Panc1 (cell line): ENCODE measurements around the gene TBCK. TPM values are rescaled to one million over a fixed set of nuclear protein-coding genes. Genes with fewer than 3 reads are reported as not detected.

Source experiments
- ATAC-seq: fragments of 200-7000 bp; cut with Tn5 transposase; 2 replicates; pipeline ENCODE4 v1.9.1; 2020; ENCODE audit warnings: mild to moderate bottlenecking, moderate library complexity
- BruUV-seq: library from RNA; stranded (reverse); fragments of 400-500 nt; replicated peaks from 2 replicates; lab custom pipeline; 2021; lab: Mats Ljungman, UMichigan
- CTCF ChIA-PET: fragments of 300-600 bp; sonication (Branson Sonifier 250); formaldehyde crosslinking; loops from one replicate; lab custom pipeline; 2022; ENCODE audit warnings: antibody characterized with exemption; lab: Charles Lee
- POLR2A ChIA-PET: fragments of 300-600 bp; sonication (Branson Sonifier 250); formaldehyde crosslinking; loops from one replicate; lab custom pipeline; 2022; ENCODE audit warnings: antibody characterized with exemption; lab: Charles Lee
- DNase-seq: peaks from one replicate; pipeline ENCODE4 v3.0.0-alpha.2; 2010; ENCODE audit warnings: low read depth, low spot score
- H3K27ac ChIP-seq: 2 replicates; pipeline ENCODE4 v1.5.1; 2011; ENCODE audit warnings: mild to moderate bottlenecking, low read length, inconsistent platforms
- H3K27me3 ChIP-seq: fragments of 200-500 bp; sonication (Bioruptor generic); 2 replicates; pipeline ENCODE4 v1.6.0; 2014; ENCODE audit warnings: low read length, inconsistent platforms; ENCODE audit not compliant: control insufficient read depth, insufficient read depth
- H3K36me3 ChIP-seq: fragments of 200-500 bp; sonication (Bioruptor generic); 2 replicates; pipeline ENCODE4 v1.5.1; 2014; ENCODE audit warnings: inconsistent platforms, mild to moderate bottlenecking, low read length, moderate library complexity; ENCODE audit not compliant: control insufficient read depth, insufficient read depth
- H3K4me1 ChIP-seq: 2 replicates; pipeline ENCODE4 v1.5.1; 2011; ENCODE audit warnings: inconsistent platforms, mild to moderate bottlenecking, low read length, moderate library complexity; ENCODE audit not compliant: control insufficient read depth, insufficient read depth
- H3K4me3 ChIP-seq, 2 experiments: 2 replicates each; pipeline ENCODE4 v1.5.1; 2011 to 2012; ENCODE audit warnings: low read depth in 2 of 2, low read length in 2 of 2, mild to moderate bottlenecking in 2 of 2, inconsistent platforms in 1 of 2, moderate library complexity in 1 of 2
- H3K9me3 ChIP-seq: fragments of 200-500 bp; sonication (Bioruptor generic); 2 replicates; pipeline ENCODE4 v1.5.1; 2014; ENCODE audit warnings: low read depth, mild to moderate bottlenecking, inconsistent platforms, low read length, moderate library complexity; ENCODE audit not compliant: control insufficient read depth, insufficient read depth
- CTCF ChIP-seq: fragments of 450-650 bp; IDR thresholded peaks from 2 replicates; pipeline ENCODE4 v1.5.1; 2017; ENCODE audit warnings: mild to moderate bottlenecking
- POLR2AphosphoS5 ChIP-seq: IDR thresholded peaks from 2 replicates; pipeline ENCODE4 v1.6.1; 2012; ENCODE audit warnings: mild to moderate bottlenecking, low read depth, low read length, moderate library complexity
- SIN3A ChIP-seq: IDR thresholded peaks from 2 replicates; pipeline ENCODE4 v1.6.1; 2012; ENCODE audit warnings: low read depth, mild to moderate bottlenecking, low read length, moderate library complexity, borderline replicate concordance; ENCODE audit not compliant: insufficient read depth
- TCF7L2 ChIP-seq: IDR thresholded peaks from 2 replicates; pipeline ENCODE4 v1.6.1; 2011; ENCODE audit warnings: mild to moderate bottlenecking, low read depth, low read length, inconsistent platforms
- in situ Hi-C: cut with HindIII; loops from 2 replicates; pipeline ENCODE4 v1.10.0; 2016; ENCODE audit warnings: low sequenced_read_pairs, low pct_unique_long_range_greater_than_20kb
- intact Hi-C: fragments of 100-400 bp; cut with micrococcal nuclease; formaldehyde crosslinking; loops from one replicate; pipeline ENCODE4 v1.10.0; 2022; ENCODE audit not compliant: unreplicated experiment
- total RNA-seq: library from RNA; stranded (reverse); gene quantifications from one replicate; pipeline ENCODE4 v1.2.1, GENCODE V29; 2021; ENCODE audit not compliant: unreplicated experiment
- TF ChIP-seq, protein P1 (sequence below), 2 experiments: IDR thresholded peaks; 2 replicates each; pipeline ENCODE4 v1.6.1; 2011 to 2012; ENCODE audit warnings: low read depth in 2 of 2, control low read depth in 1 of 2, low read length in 1 of 2, mild to moderate bottlenecking in 1 of 2, moderate library complexity in 1 of 2; ENCODE audit not compliant: insufficient read depth in 1 of 2

TBCK gene
- total RNA-seq, 1 experiment from 2014 or later, result 15.1 TPM

DNA sequence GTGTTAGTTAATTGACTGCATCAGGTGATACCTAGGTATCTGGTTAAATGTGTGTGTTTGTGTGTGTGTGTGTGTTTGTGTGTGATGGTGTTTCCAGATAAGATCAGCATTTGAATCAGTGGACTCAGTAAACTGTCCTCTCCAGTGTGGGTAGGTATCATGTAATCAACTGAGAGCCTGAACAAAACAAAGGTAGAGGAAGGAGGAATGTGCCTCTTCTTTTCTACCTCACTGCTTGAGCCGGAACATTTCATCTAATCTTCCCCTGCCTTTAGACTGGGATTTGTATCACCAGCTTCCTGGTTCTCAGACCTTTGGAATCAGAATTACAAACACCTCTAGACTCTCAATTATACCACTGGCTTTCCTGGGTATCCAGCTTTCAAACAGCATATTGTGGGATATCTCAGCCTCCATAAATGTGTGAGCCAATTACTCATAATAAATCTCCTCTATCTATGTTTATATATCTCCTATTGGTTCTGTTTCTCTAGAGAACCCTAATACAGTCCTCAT is 120.5 kb downstream of the TBCK start:
- ATAC-seq, result no peak
- no peaks in the 10 kb centered on the region for H3K36me3 ChIP-seq
- no peak overlapping the region for H3K4me3 ChIP-seq
- H3K27me3 ChIP-seq, result no peaks in the 10 kb centered on the region
- no peak for DNase-seq
- no peak overlapping the region for H3K27ac ChIP-seq
- ChIA-PET CTCF (no interaction called here), POLR2A (no interaction called here)
- no peaks in the 10 kb centered on the region for H3K9me3 ChIP-seq
- H3K4me1 ChIP-seq, result no peaks in the 10 kb centered on the region
- intact Hi-C loops (no loop called here), in situ Hi-C loops (no loop called here)
- TF ChIP-seq SIN3A, result no peak
- TF ChIP-seq, protein P1, sequence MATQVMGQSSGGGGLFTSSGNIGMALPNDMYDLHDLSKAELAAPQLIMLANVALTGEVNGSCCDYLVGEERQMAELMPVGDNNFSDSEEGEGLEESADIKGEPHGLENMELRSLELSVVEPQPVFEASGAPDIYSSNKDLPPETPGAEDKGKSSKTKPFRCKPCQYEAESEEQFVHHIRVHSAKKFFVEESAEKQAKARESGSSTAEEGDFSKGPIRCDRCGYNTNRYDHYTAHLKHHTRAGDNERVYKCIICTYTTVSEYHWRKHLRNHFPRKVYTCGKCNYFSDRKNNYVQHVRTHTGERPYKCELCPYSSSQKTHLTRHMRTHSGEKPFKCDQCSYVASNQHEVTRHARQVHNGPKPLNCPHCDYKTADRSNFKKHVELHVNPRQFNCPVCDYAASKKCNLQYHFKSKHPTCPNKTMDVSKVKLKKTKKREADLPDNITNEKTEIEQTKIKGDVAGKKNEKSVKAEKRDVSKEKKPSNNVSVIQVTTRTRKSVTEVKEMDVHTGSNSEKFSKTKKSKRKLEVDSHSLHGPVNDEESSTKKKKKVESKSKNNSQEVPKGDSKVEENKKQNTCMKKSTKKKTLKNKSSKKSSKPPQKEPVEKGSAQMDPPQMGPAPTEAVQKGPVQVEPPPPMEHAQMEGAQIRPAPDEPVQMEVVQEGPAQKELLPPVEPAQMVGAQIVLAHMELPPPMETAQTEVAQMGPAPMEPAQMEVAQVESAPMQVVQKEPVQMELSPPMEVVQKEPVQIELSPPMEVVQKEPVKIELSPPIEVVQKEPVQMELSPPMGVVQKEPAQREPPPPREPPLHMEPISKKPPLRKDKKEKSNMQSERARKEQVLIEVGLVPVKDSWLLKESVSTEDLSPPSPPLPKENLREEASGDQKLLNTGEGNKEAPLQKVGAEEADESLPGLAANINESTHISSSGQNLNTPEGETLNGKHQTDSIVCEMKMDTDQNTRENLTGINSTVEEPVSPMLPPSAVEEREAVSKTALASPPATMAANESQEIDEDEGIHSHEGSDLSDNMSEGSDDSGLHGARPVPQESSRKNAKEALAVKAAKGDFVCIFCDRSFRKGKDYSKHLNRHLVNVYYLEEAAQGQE (IDR thresholded peaks at IDR 0.05; ENCODE audit: insufficient read depth in 1 of 2, low read depth in 2 of 2, low read length in 1 of 2), result no peak
- no peak for TF ChIP-seq TCF7L2
- TF ChIP-seq POLR2AphosphoS5, result no peak
- TF ChIP-seq CTCF, result no peak
- no TSS peak for BruUV-seq

DNA sequence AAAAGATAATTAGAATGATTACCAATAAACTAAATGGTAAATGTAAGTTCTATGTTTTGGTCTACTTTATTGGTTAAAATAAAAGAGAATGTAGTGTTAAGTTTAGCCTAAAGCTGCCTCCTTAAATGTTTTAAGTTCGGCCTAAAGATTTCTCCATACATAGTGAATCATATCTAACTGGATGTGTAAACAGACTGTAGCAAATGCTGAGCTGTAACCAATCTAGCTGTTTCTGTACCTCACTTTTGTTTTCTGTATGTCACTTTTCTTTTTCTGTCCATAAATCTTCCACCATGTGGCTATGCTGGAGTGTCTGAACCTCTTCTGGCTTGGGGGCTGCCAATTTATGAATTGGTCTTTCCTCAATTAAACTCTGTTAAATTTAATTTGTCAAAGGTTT is 121.2 kb downstream of the TBCK start:
- TF ChIP-seq, protein P1 (IDR thresholded peaks at IDR 0.05; ENCODE audit: insufficient read depth in 1 of 2, low read depth in 2 of 2, low read length in 1 of 2), result no peak
- TF ChIP-seq CTCF (no peak), POLR2AphosphoS5 (no peak), SIN3A (no peak), TCF7L2 (no peak)
- ChIA-PET POLR2A (no interaction called here), CTCF (no interaction called here)
- intact Hi-C loops, result no loop called here
- no TSS peak for BruUV-seq
- in situ Hi-C loops, result no loop called here
- Histone ChIP-seq H3K4me3 (no peak overlapping the region), H3K27me3 (no peaks in the 10 kb centered on the region), H3K4me1 (no peaks in the 10 kb centered on the region), H3K9me3 (no peaks in the 10 kb centered on the region), H3K27ac (no peak overlapping the region), H3K36me3 (no peaks in the 10 kb centered on the region; the same call in 1 of the 2 replicates)
- ATAC-seq (no peak), DNase-seq (no peak)
